Measurements from ENCODE around the gene OTOGL.

Gene OTOGL

GRCh38 chr12:80317307-80317706 lies 218.0 kb downstream of the OTOGL start:
- no peak overlapping the region for H3K9ac ChIP-seq (ENCODE audit: low read length)
- no peak overlapping the region for H3K4me2 ChIP-seq (ENCODE audit: low read length)
- no peaks in the 10 kb centered on the region for H3K27me3 ChIP-seq (ENCODE audit: insufficient read depth, low read length)
- no peak overlapping the region for H3K27ac ChIP-seq (ENCODE audit: low read depth, low read length, poor library complexity, severe bottlenecking)
- H4K20me1 ChIP-seq (ENCODE audit: insufficient read depth, low read length), result no peaks in the 10 kb centered on the region
- no peaks in the 10 kb centered on the region for H3K36me3 ChIP-seq (ENCODE audit: insufficient read depth, low read length)
- H3K4me1 ChIP-seq (ENCODE audit: insufficient read depth, low read length, severe bottlenecking), result no peaks in the 10 kb centered on the region
- H3K9me2 ChIP-seq (ENCODE audit: low read depth, low read length), result no peaks in the 10 kb centered on the region
- H3K9me3 ChIP-seq (ENCODE audit: low read length), result no peaks in the 10 kb centered on the region
- TF ChIP-seq CTCF (IDR thresholded peaks at IDR 0.05; ENCODE audit: low read length) (no peak), EZH2 (IDR thresholded peaks at IDR 0.05; ENCODE audit: borderline replicate concordance, low read length) (no peak)
- H3F3A ChIP-seq (ENCODE audit: insufficient read depth, low read length), result no peaks in the 10 kb centered on the region
- no peak overlapping the region for H2AFZ ChIP-seq (ENCODE audit: low read length)
- no peaks in the 10 kb centered on the region for H3K79me2 ChIP-seq (ENCODE audit: insufficient read depth, low read length)
- H3K4me3 ChIP-seq (ENCODE audit: low read depth, low read length, poor library complexity, severe bottlenecking), result no peak overlapping the region

GRCh38 chr12:80317899-80318298 lies 218.6 kb downstream of the OTOGL start:
- Histone ChIP-seq H3K27ac (ENCODE audit: low read depth, low read length, poor library complexity, severe bottlenecking) (no peak overlapping the region), H3K4me3 (ENCODE audit: low read depth, low read length, poor library complexity, severe bottlenecking) (no peak overlapping the region), H3K9ac (ENCODE audit: low read length) (no peak overlapping the region), H3K79me2 (ENCODE audit: insufficient read depth, low read length) (no peaks in the 10 kb centered on the region), H3K27me3 (ENCODE audit: insufficient read depth, low read length) (no peaks in the 10 kb centered on the region), H3K9me3 (ENCODE audit: low read length) (no peaks in the 10 kb centered on the region), H3F3A (ENCODE audit: insufficient read depth, low read length) (no peaks in the 10 kb centered on the region), H3K4me2 (ENCODE audit: low read length) (no peak overlapping the region), H4K20me1 (ENCODE audit: insufficient read depth, low read length) (no peaks in the 10 kb centered on the region), H3K4me1 (ENCODE audit: insufficient read depth, low read length, severe bottlenecking) (no peaks in the 10 kb centered on the region), H3K36me3 (ENCODE audit: insufficient read depth, low read length) (no peaks in the 10 kb centered on the region), H3K9me2 (ENCODE audit: low read depth, low read length) (no peaks in the 10 kb centered on the region), H2AFZ (ENCODE audit: low read length) (no peak overlapping the region)
- TF ChIP-seq CTCF (IDR thresholded peaks at IDR 0.05; ENCODE audit: low read length) (no peak), EZH2 (IDR thresholded peaks at IDR 0.05; ENCODE audit: borderline replicate concordance, low read length) (no peak)

GRCh38 chr12:80320121-80320678 lies 220.9 kb downstream of the OTOGL start:
- H3K9me2 ChIP-seq (ENCODE audit: low read depth, low read length), result no peaks in the 10 kb centered on the region
- no peak overlapping the region for H3K9ac ChIP-seq (ENCODE audit: low read length)
- H4K20me1 ChIP-seq (ENCODE audit: insufficient read depth, low read length), result no peaks in the 10 kb centered on the region
- no peaks in the 10 kb centered on the region for H3K9me3 ChIP-seq (ENCODE audit: low read length)
- no peak overlapping the region for H2AFZ ChIP-seq (ENCODE audit: low read length)
- no peaks in the 10 kb centered on the region for H3K79me2 ChIP-seq (ENCODE audit: insufficient read depth, low read length)
- H3K27ac ChIP-seq (ENCODE audit: low read depth, low read length, poor library complexity, severe bottlenecking), result no peak overlapping the region
- no peaks in the 10 kb centered on the region for H3K36me3 ChIP-seq (ENCODE audit: insufficient read depth, low read length)
- no peaks in the 10 kb centered on the region for H3K4me1 ChIP-seq (ENCODE audit: insufficient read depth, low read length, severe bottlenecking)
- no peaks in the 10 kb centered on the region for H3K27me3 ChIP-seq (ENCODE audit: insufficient read depth, low read length)
- TF ChIP-seq EZH2 (IDR thresholded peaks at IDR 0.05; ENCODE audit: borderline replicate concordance, low read length), result no peak
- no peak for TF ChIP-seq CTCF (IDR thresholded peaks at IDR 0.05; ENCODE audit: low read length)
- H3K4me3 ChIP-seq (ENCODE audit: low read depth, low read length, poor library complexity, severe bottlenecking), result no peak overlapping the region
- no peak overlapping the region for H3K4me2 ChIP-seq (ENCODE audit: low read length)
- no peaks in the 10 kb centered on the region for H3F3A ChIP-seq (ENCODE audit: insufficient read depth, low read length)
